Esophagus (tissue), 2 donors: ENCODE measurements around the gene PRAME. TPM values are rescaled to one million over a fixed set of nuclear protein-coding genes. Genes with fewer than 3 reads are reported as not detected.

Source experiments
- H3K27ac ChIP-seq, 2 donors: one replicate each; pipeline ENCODE4 v1.5.1; 2013; ENCODE audit warnings: low read depth in 2 of 2, mild to moderate bottlenecking in 2 of 2, inconsistent platforms in 1 of 2, low read length in 1 of 2, moderate library complexity in 1 of 2
- H3K27me3 ChIP-seq, 2 donors: one replicate each; pipeline ENCODE4 v1.6.1; 2013; ENCODE audit warnings: low read length in 2 of 2, control low read depth in 1 of 2, mild to moderate bottlenecking in 1 of 2; ENCODE audit not compliant: insufficient read depth in 2 of 2, control insufficient read depth in 1 of 2
- H3K36me3 ChIP-seq, 2 donors: one replicate each; pipeline ENCODE4 v1.6.1; 2013; ENCODE audit warnings: low read length in 1 of 2; ENCODE audit not compliant: control insufficient read depth in 2 of 2, insufficient read depth in 2 of 2
- H3K4me1 ChIP-seq, 2 donors: one replicate each; pipeline ENCODE4 v1.6.1; 2013; ENCODE audit warnings: low read length in 1 of 2; ENCODE audit not compliant: control insufficient read depth in 2 of 2, insufficient read depth in 2 of 2
- H3K4me3 ChIP-seq, 2 donors: one replicate each; pipeline ENCODE4 v1.5.1; 2013; ENCODE audit warnings: low read length in 2 of 2, mild to moderate bottlenecking in 2 of 2, low read depth in 1 of 2, moderate library complexity in 1 of 2
- H3K9me3 ChIP-seq, 2 donors: one replicate each; pipeline ENCODE4 v1.6.1; 2013; ENCODE audit warnings: mild to moderate bottlenecking in 2 of 2, low read depth in 1 of 2, low read length in 1 of 2, moderate library complexity in 1 of 2; ENCODE audit not compliant: control insufficient read depth in 2 of 2, insufficient read depth in 1 of 2
- WGBS, 2 donors: extraction: QIAGEN DNeasy Blood & Tissue Kit; methylation state at CpG; one replicate each; pipeline ENCODE4 v1.1.7; 2013; 5-methylcytosine and 5-hydroxymethylcytosine counted together
- polyA plus RNA-seq, 2 donors: library from polyadenylated mRNA; stranded (reverse); fragments of 200-250 nt; gene quantifications; one replicate each; pipeline ENCODE4 v1.2.3, GENCODE V29; 2013
- donor health status: healthy with polysubstance abuse.
- donor health status: Bipolar disorder and iron deficiency.

PRAME gene
- polyA plus RNA-seq, 2 donors: 0.01 TPM; not detected in 1

- WGBS, 2 donors: 92 to 98% methylated on average over 1 of the region's 1 CpG
- no peaks in the 10 kb centered on the region for H3K27me3 ChIP-seq
Measured at GRCh38 chr22:22506736-22507135, 52.3 kb downstream of the PRAME start.

GRCh38 chr22:22498267-22498666, 60.8 kb downstream of the PRAME start:
- H3K4me3 ChIP-seq: no peak overlapping the region

More at GRCh38 chr22:22506736-22507135, 52.3 kb downstream of the PRAME start:
- Histone ChIP-seq H3K4me1 (peaks cover 0 to 5% of the 10 kb centered on the region in 2 donors), H3K4me3 (no peak overlapping the region), H3K36me3 (no peaks in the 10 kb centered on the region), H3K27ac (no peak overlapping the region), H3K9me3 (peaks cover 0 to 10% of the 10 kb centered on the region in 2 donors)

More at GRCh38 chr22:22498267-22498666, 60.8 kb downstream of the PRAME start:
- H3K4me1 ChIP-seq: no peaks in the 10 kb centered on the region
- H3K9me3 ChIP-seq: no peaks in the 10 kb centered on the region
- H3K27ac ChIP-seq: no peak overlapping the region
- H3K36me3 ChIP-seq: no peaks in the 10 kb centered on the region
- no peaks in the 10 kb centered on the region for H3K27me3 ChIP-seq
- WGBS, 2 donors: 69 to 73% methylated on average over 2 of the region's 2 CpGs

Other genes starting within 250 kb of the PRAME start
- under 1 TPM in 1 of 2 donors, not detected in 1; 0.05 TPM for gene ZNF280B, start 50.5 kb downstream of the PRAME start, polyA plus RNA-seq
- not detected for gene ZNF280A, start 39.0 kb downstream of the PRAME start, polyA plus RNA-seq
- not detected for gene GGTLC2, start 85.3 kb upstream of the PRAME start, polyA plus RNA-seq